ENCODE data around the gene KCNA3. TPM values are rescaled to one million over a fixed set of nuclear protein-coding genes. Genes with fewer than 3 reads are reported as not detected.

The KCNA3 gene
- total RNA-seq, 4 donors from 2014 or later = 0.18 to 0.20 TPM; not detected in 2

DNA sequence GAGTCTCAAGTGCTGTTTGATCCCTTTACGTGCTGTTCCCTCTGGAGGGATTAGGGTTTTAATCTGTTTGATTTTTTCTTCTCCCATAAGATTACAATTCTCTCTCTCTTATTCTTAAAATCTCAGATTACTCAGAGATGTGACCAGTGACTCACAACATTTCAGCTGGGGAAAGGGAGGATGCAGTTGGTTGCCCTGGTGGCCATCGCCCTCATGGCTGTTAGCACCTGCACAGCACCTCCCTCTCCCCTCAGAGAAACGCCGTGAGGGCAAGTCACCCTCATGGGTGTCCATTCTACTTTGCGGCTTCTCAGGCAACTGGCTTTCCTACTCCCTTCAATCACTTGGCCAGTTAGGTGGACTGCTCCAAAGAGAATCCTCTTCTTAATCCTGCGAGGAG lies 42.4 kb upstream of the KCNA3 start:
- H3K4me3 ChIP-seq = no peak overlapping the region
- H3K27ac ChIP-seq = no peak overlapping the region
- peaks cover 0 to 3% (median 0%) of the 10 kb centered on the region in 3 donors for H3K27me3 ChIP-seq
- no peaks in the 10 kb centered on the region for H3K36me3 ChIP-seq
- no peaks in the 10 kb centered on the region for H3K9me3 ChIP-seq
- DNase-seq (no peak), ATAC-seq (no peak)
- intact Hi-C loops (cut with DNase I; ENCODE audit: low total_unique reads) (no loop called here), in situ Hi-C loops (cut with MboI; ENCODE audit: low sequenced_read_pairs in 4 of 4) (no loop called here)
- no peaks in the 10 kb centered on the region for H3K4me1 ChIP-seq
- TF ChIP-seq, protein P1, sequence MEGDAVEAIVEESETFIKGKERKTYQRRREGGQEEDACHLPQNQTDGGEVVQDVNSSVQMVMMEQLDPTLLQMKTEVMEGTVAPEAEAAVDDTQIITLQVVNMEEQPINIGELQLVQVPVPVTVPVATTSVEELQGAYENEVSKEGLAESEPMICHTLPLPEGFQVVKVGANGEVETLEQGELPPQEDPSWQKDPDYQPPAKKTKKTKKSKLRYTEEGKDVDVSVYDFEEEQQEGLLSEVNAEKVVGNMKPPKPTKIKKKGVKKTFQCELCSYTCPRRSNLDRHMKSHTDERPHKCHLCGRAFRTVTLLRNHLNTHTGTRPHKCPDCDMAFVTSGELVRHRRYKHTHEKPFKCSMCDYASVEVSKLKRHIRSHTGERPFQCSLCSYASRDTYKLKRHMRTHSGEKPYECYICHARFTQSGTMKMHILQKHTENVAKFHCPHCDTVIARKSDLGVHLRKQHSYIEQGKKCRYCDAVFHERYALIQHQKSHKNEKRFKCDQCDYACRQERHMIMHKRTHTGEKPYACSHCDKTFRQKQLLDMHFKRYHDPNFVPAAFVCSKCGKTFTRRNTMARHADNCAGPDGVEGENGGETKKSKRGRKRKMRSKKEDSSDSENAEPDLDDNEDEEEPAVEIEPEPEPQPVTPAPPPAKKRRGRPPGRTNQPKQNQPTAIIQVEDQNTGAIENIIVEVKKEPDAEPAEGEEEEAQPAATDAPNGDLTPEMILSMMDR (IDR thresholded peaks at IDR 0.05 in 4 of 5, conservative IDR thresholded peaks at IDR 0.05 in 1 of 5) = no peak

DNA sequence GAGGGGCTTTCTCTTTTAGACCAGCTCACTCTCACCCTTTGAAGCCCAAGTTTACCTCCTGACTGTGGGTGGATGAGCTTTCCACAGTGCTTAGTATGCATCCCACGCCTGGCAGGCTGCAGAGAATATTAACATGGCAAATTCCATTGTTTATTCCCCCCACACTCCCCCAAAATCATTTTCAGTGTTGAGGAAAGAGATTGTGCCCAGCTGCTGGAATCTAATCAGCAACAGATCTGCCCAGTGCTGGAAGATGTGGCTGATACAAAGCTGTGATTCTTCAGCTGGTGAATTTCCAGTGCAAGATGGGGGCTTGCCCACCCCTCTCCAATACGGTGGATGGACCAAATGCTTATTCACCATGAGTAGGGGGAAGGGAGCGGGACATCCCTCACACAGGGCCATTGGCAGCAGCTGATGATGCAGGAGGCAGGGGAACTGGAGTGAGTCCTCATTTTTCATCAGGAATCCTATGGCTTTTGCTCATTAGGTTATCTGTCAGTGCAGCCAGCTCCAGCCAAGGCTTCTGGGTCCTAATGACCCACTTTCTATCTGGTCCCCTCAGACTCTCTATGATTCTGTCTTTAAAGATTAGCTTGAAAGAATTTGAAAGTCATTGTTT lies 39.7 kb upstream of the KCNA3 start:
- H3K4me3 ChIP-seq = no peak overlapping the region
- no peaks in the 10 kb centered on the region for H3K9me3 ChIP-seq
- no peak for DNase-seq
- H3K27ac ChIP-seq = no peak overlapping the region
- no peaks in the 10 kb centered on the region for H3K4me1 ChIP-seq
- ATAC-seq = no peak
- H3K36me3 ChIP-seq = no peaks in the 10 kb centered on the region
- intact Hi-C loops (cut with DNase I; ENCODE audit: low total_unique reads) (loop anchor here (5.0 kb wide), 1 partner anchor 592 kb away; no protein-coding TSS in a partner anchor), in situ Hi-C loops (cut with MboI; ENCODE audit: low sequenced_read_pairs in 4 of 4) (no loop called here)
- H3K27me3 ChIP-seq = no peaks in the 10 kb centered on the region
- TF ChIP-seq POLR2A (IDR thresholded peaks at IDR 0.05) = no peak
- TF ChIP-seq, protein P1 (IDR thresholded peaks at IDR 0.05 in 4 of 5, conservative IDR thresholded peaks at IDR 0.05 in 1 of 5) = no peak

DNA sequence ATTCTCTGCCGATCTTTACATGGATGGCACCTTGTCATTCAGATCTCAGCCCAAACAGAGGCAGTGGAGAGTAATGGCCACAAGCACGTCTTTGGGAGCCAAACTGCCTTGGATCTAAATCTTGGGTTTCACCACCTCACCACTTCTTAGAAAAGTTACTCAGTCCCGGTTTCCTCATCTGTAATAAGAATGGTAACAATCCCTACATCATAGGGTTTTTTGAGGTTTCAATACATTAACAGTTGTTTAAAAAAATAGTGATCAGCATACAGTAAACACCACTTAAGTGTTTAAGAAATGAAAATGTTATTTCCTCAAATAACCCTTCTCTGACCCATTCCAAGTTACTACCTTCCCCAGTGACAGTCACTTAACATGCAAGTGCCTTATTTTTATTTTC lies 38.5 kb upstream of the KCNA3 start:
- Histone ChIP-seq H3K9me3 (no peaks in the 10 kb centered on the region), H3K4me1 (no peaks in the 10 kb centered on the region), H3K36me3 (no peaks in the 10 kb centered on the region), H3K4me3 (no peak overlapping the region), H3K27ac (no peak overlapping the region), H3K27me3 (no peaks in the 10 kb centered on the region)
- no peak for TF ChIP-seq POLR2A (IDR thresholded peaks at IDR 0.05)
- TF ChIP-seq, protein P1 (IDR thresholded peaks at IDR 0.05 in 4 of 5, conservative IDR thresholded peaks at IDR 0.05 in 1 of 5) = no peak
- intact Hi-C loops (cut with DNase I; ENCODE audit: low total_unique reads) (loop anchor here (5.0 kb wide), 1 partner anchor 591 kb away; no protein-coding TSS in a partner anchor), in situ Hi-C loops (cut with MboI; ENCODE audit: low sequenced_read_pairs in 4 of 4) (no loop called here)
- no peak for DNase-seq
- ATAC-seq = no peak

DNA sequence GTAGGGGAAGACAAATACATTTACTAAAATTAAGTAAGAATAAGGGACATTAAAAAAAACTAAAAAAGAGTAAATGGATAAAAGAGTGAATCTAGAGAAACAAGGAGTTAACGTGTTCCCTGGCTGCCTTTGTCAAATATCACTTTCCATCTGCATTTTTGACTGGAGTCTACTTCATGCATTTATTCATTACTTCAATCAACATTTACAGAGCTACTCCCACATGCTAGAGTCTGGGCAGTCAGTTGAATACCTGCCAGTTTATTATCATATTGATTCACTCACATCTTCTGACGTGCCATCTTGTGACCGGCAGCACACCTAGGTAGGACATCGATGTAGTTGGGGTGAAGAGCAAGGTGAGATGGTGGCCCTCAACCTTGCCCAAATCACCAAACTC lies 35.6 kb upstream of the KCNA3 start:
- Histone ChIP-seq H3K4me3 (no peak overlapping the region), H3K9me3 (no peaks in the 10 kb centered on the region), H3K4me1 (no peaks in the 10 kb centered on the region), H3K36me3 (no peaks in the 10 kb centered on the region), H3K27ac (no peak overlapping the region), H3K27me3 (no peaks in the 10 kb centered on the region)
- no peak for TF ChIP-seq POLR2A (IDR thresholded peaks at IDR 0.05)
- TF ChIP-seq, protein P1 (IDR thresholded peaks at IDR 0.05 in 4 of 5, conservative IDR thresholded peaks at IDR 0.05 in 1 of 5) = no peak
- DNase-seq (no peak), ATAC-seq (no peak)
- intact Hi-C loops (cut with DNase I; ENCODE audit: low total_unique reads) (loop anchor here (5.0 kb wide), 1 partner anchor 588 kb away; no protein-coding TSS in a partner anchor), in situ Hi-C loops (cut with MboI; ENCODE audit: low sequenced_read_pairs in 4 of 4) (no loop called here)
